ENCODE data around the gene IGFBPL1. TPM values are rescaled to one million over a fixed set of nuclear protein-coding genes. Genes with fewer than 3 reads are reported as not detected.

IGFBPL1 gene
- total RNA-seq, 2 donors from 2014 or later, result not detected

DNA sequence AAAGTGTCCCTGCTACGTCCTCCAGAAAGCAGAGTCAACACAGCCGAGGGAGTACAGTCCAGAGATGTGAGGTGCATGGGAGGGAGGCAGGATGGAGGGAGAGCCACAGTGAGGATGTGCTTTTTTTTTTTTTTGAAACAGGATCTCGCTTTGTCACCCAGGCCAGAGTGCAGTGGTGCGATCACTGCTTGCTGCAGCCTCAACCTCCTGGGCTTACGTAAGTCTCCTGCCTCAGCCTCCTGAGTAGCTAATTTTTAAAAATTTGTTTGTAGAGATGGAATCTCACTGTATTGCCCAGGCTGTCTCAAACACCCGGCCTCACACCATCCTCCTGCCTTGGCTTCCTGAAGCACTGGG is 65.0 kb downstream of the IGFBPL1 start:
- no peak overlapping the region for H3K4me3 Mint-ChIP-seq
- peaks cover 4% of the 10 kb centered on the region for H3K27me3 Mint-ChIP-seq
- no peak overlapping the region for H3K27ac Mint-ChIP-seq
- H3K36me3 Mint-ChIP-seq (ENCODE audit: low read depth), result no peaks in the 10 kb centered on the region
- H3K9me3 ChIP-seq (ENCODE audit: control insufficient read depth, low read length, poor library complexity, severe bottlenecking), result no peaks in the 10 kb centered on the region
- ATAC-seq (no peak), DNase-seq (no peak)
- peaks cover 4% of the 10 kb centered on the region for H3K4me1 Mint-ChIP-seq

- peaks cover 4% of the 10 kb centered on the region for H3K4me1 Mint-ChIP-seq
- H3K27ac Mint-ChIP-seq, result no peak overlapping the region
- no peak for DNase-seq
- H3K9me3 ChIP-seq (ENCODE audit: control insufficient read depth, low read length, poor library complexity, severe bottlenecking), result no peaks in the 10 kb centered on the region
- H3K36me3 Mint-ChIP-seq (ENCODE audit: low read depth), result no peaks in the 10 kb centered on the region
- no peaks in the 10 kb centered on the region for H3K27me3 Mint-ChIP-seq
- H3K4me3 Mint-ChIP-seq, result no peak overlapping the region
- ATAC-seq, result no peak
Observed at GRCh38 chr9:38358390-38359296, 65.6 kb downstream of the IGFBPL1 start.

- Mint-ChIP-seq H3K4me1 (no peaks in the 10 kb centered on the region), H3K4me3 (no peak overlapping the region), H3K36me3 (ENCODE audit: low read depth) (no peaks in the 10 kb centered on the region), H3K27ac (no peak overlapping the region), H3K27me3 (peaks cover 9% of the 10 kb centered on the region)
- no peaks in the 10 kb centered on the region for H3K9me3 ChIP-seq (ENCODE audit: control insufficient read depth, low read length, poor library complexity, severe bottlenecking)
- DNase-seq (no peak), ATAC-seq (no peak)
Observed at GRCh38 chr9:38357350-38358114, 66.7 kb downstream of the IGFBPL1 start.

- no peak overlapping the region for H3K27ac Mint-ChIP-seq
- H3K4me3 Mint-ChIP-seq, result no peak overlapping the region
- H3K4me1 Mint-ChIP-seq, result no peaks in the 10 kb centered on the region
- no peaks in the 10 kb centered on the region for H3K9me3 ChIP-seq (ENCODE audit: control insufficient read depth, low read length, poor library complexity, severe bottlenecking)
- ATAC-seq (no peak), DNase-seq (no peak)
- H3K36me3 Mint-ChIP-seq (ENCODE audit: low read depth), result no peaks in the 10 kb centered on the region
- peaks cover 16% of the 10 kb centered on the region for H3K27me3 Mint-ChIP-seq
Observed at GRCh38 chr9:38356851-38357250, 67.4 kb downstream of the IGFBPL1 start.

Other genes starting within 250 kb of the IGFBPL1 start
- gene ALDH1B1, start 31.8 kb downstream of the IGFBPL1 start, total RNA-seq, result 1 to 10 TPM; 1.7 to 2.7 TPM
- gene ANKRD18A, start 196.1 kb upstream of the IGFBPL1 start, total RNA-seq, result 10 to 100 TPM; 21.0 to 22.3 TPM